ENCODE data around the gene FANK1.

DNA sequence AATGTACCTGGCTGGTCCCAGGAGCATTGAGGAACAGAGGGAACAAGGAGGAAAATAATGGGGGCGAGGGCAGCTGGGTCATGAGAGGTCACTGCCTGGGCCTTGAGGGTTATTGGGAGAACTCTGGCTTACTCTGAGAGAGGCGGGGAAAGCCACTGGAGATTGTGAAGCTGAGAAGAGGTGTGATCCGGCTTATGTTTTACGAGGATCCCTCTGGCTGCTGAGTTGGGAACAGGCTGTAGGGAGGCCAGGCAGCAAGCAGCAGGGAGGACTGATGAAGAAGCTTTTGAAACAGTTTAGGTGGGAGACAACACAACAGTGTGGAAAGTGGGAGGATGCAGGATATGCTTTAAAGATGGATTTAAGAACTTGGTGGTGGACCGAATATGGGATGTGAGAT, 87.3 kb downstream of the FANK1 start:
- TF ChIP-seq, protein P1, sequence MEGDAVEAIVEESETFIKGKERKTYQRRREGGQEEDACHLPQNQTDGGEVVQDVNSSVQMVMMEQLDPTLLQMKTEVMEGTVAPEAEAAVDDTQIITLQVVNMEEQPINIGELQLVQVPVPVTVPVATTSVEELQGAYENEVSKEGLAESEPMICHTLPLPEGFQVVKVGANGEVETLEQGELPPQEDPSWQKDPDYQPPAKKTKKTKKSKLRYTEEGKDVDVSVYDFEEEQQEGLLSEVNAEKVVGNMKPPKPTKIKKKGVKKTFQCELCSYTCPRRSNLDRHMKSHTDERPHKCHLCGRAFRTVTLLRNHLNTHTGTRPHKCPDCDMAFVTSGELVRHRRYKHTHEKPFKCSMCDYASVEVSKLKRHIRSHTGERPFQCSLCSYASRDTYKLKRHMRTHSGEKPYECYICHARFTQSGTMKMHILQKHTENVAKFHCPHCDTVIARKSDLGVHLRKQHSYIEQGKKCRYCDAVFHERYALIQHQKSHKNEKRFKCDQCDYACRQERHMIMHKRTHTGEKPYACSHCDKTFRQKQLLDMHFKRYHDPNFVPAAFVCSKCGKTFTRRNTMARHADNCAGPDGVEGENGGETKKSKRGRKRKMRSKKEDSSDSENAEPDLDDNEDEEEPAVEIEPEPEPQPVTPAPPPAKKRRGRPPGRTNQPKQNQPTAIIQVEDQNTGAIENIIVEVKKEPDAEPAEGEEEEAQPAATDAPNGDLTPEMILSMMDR (conservative IDR thresholded peaks at IDR 0.05; ENCODE audit: low read length), result no peak
- TF ChIP-seq EZH2phosphoT487 (IDR thresholded peaks at IDR 0.05; ENCODE audit: borderline replicate concordance, low read depth, low read length), result no peak
